VCaP (cell line): ENCODE results near the gene RABEP1.

Experiments used
- H3K27ac ChIP-seq: fragments of 450-650 bp; 2 replicates; pipeline ENCODE4 v1.5.1; 2017
- CTCF ChIP-seq: fragments of 450-650 bp; conservative IDR thresholded peaks from 2 replicates; pipeline ENCODE4 v1.5.1; 2017; ENCODE audit warnings: mild to moderate bottlenecking, moderate library complexity

RABEP1 gene

GRCh38 chr17:5391678-5392077 lies 109.6 kb downstream of the RABEP1 start:
- no peak overlapping the region for H3K27ac ChIP-seq
- no peak for TF ChIP-seq CTCF

GRCh38 chr17:5396612-5397011 lies 114.5 kb downstream of the RABEP1 start:
- TF ChIP-seq CTCF: no peak
- no peak overlapping the region for H3K27ac ChIP-seq

- no peak overlapping the region for H3K27ac ChIP-seq
- TF ChIP-seq CTCF: no peak
Measured at GRCh38 chr17:5399767-5400166, 117.7 kb downstream of the RABEP1 start.

DNA sequence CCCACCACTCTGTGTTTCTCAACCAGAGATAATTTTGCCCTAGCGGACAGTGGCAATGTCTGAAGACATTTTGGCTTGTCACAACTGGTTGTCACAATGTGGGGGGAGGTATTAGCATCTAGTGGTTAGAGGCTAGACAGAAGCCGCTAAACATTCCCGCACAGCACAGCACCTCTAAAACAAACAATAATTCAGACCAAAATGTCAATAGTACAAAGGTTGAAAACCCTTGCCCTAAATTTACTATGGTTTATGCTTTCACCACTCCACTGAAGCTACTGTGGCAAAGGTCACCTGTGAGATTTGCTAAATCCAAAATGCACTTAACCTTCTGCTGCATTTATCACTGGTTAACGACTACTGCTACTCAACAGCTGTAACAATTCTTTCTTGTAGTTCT lies 123.3 kb downstream of the RABEP1 start:
- H3K27ac ChIP-seq: no peak overlapping the region
- TF ChIP-seq CTCF: no peak

DNA sequence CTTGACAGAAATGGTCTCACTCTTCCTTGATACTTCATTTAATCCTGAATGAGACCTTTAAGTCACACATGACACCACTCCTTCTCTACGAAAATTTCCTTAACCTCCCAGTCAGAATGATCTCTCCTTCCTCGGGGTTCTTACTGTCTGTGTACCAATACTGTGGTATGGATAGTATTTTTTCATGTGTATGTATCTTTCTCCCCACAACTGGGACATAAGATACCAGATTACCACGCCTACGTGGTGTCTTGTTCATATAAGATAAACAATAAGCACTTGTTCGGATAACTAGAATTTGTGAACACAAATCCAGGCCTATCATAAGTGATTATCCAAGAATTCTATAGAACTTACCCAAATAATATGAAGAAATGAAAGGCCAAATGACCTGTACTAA lies 126.1 kb downstream of the RABEP1 start:
- TF ChIP-seq CTCF: no peak
- no peak overlapping the region for H3K27ac ChIP-seq

DNA sequence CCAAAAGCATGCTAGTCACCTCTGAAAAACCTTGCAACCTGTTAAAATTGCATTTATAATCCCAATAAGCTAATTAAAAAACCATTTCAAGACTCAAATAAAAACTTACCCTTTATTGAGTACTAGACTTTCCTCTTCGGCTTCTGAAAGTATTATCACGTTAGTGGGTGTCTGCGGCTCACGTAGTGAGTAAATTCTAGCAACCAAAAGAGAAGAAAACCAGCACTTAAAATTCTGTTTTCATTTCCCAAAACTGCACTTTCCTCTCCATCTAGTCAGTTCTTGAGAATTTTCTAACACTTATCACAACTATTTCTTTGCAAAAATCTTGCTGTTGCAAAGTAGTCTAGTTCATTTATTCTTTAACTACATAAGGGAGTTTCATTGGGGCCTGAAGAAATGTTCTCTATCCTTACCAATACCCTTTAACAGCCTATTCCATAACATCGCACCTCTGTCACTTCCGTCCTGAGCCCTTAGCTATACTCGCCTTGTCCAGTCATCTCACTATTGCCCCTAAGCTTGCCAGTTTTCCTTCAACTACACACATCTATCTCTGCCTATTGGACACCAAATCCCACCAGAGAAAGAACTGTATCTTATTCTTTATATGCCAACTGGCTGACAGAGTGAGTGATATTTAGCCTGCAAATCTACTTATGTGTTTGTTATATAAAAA lies 128.6 kb downstream of the RABEP1 start:
- H3K27ac ChIP-seq: no peak overlapping the region
- no peak for TF ChIP-seq CTCF

GRCh38 chr17:5413682-5414081 lies 131.6 kb downstream of the RABEP1 start:
- no peak overlapping the region for H3K27ac ChIP-seq

More at GRCh38 chr17:5413682-5414081, 131.6 kb downstream of the RABEP1 start:
- no peak for TF ChIP-seq CTCF
